SK-N-SH (cell line): ENCODE measurements around the gene ZNHIT3.

Experiments used
- CHD2 ChIP-seq: fragments of 150-350 bp; IDR thresholded peaks from 2 replicates; pipeline ENCODE4 v1.6.1; 2018; ENCODE audit warnings: low read length; ENCODE audit not compliant: partially characterized antibody
- EP300 ChIP-seq, 2 experiments: IDR thresholded peaks; 2 replicates each; pipeline versions ENCODE4 v1.4.0 to v1.6.1; 2012; ENCODE audit warnings: borderline replicate concordance in 1 of 2, low read depth in 1 of 2, low read length in 1 of 2
- MXI1 ChIP-seq: IDR thresholded peaks from 2 replicates; pipeline ENCODE4 v1.6.1; 2012; ENCODE audit warnings: mild to moderate bottlenecking, low read depth, low read length, improper control_type of control experiment
- POLR2AphosphoS5 ChIP-seq: IDR thresholded peaks from 2 replicates; pipeline ENCODE4 v1.6.1; 2012; ENCODE audit warnings: low read depth, low read length
- RXRA ChIP-seq: IDR thresholded peaks from 2 replicates; pipeline ENCODE4 v1.4.0; 2012; ENCODE audit warnings: low read depth, mild to moderate bottlenecking, borderline replicate concordance
- SIN3A ChIP-seq: IDR thresholded peaks from 2 replicates; pipeline ENCODE4 v1.6.1; 2012; ENCODE audit warnings: low read depth, mild to moderate bottlenecking, low read length, moderate library complexity, borderline replicate concordance
- SMC3 ChIP-seq: IDR thresholded peaks from 2 replicates; pipeline ENCODE4 v1.6.1; 2012; ENCODE audit warnings: low read depth, low read length, improper control_type of control experiment
- TCF12 ChIP-seq: IDR thresholded peaks from 2 replicates; pipeline ENCODE4 v1.4.0; 2012
- TEAD4 ChIP-seq: IDR thresholded peaks from 2 replicates; pipeline ENCODE4 v1.4.0; 2012; ENCODE audit warnings: mild to moderate bottlenecking, borderline replicate concordance; ENCODE audit not compliant: insufficient read depth
- TF ChIP-seq, protein P1 (sequence below): IDR thresholded peaks from 2 replicates; pipeline ENCODE4 v1.4.0; 2012; ENCODE audit warnings: low read depth, borderline replicate concordance
- TF ChIP-seq, protein P2 (sequence below): fragments of 200-600 bp; sonication (generic); IDR thresholded peaks from 2 replicates; pipeline ENCODE4 v1.6.1; 2017; ENCODE audit warnings: antibody characterized with exemption, mild to moderate bottlenecking, moderate library complexity
- TF ChIP-seq, protein P3 (sequence below): fragments of 150-350 bp; IDR thresholded peaks from 2 replicates; pipeline ENCODE4 v1.6.1; 2017; ENCODE audit warnings: antibody characterized with exemption, low read length, low read depth, borderline replicate concordance
- TF ChIP-seq, protein P4 (sequence below): IDR thresholded peaks from 2 replicates; pipeline ENCODE4; 2012
- TF ChIP-seq, protein P5 (sequence below): IDR thresholded peaks from 2 replicates; pipeline ENCODE4 v1.4.0; 2012; ENCODE audit warnings: low read depth, borderline replicate concordance

DNA sequence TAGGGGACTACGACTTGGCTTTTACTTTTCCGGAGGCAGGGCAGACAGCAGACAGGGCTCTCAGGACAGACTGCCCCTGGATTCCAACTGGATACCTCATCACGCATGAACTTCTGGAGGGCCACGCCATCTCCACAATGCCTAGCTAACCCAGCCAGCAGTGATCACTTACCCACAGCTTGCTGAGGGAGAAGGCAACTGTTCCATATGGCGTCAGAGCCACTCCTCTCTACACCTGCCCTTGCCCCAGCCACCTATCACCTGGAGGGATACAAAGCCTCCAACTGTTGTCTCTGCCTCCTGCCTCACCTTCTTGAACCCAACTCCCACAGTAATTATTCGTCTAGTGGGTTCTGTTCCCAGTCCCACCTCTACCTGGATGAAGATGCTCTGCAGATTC, 39.4 kb downstream of the ZNHIT3 start:
- TF ChIP-seq, protein P1, sequence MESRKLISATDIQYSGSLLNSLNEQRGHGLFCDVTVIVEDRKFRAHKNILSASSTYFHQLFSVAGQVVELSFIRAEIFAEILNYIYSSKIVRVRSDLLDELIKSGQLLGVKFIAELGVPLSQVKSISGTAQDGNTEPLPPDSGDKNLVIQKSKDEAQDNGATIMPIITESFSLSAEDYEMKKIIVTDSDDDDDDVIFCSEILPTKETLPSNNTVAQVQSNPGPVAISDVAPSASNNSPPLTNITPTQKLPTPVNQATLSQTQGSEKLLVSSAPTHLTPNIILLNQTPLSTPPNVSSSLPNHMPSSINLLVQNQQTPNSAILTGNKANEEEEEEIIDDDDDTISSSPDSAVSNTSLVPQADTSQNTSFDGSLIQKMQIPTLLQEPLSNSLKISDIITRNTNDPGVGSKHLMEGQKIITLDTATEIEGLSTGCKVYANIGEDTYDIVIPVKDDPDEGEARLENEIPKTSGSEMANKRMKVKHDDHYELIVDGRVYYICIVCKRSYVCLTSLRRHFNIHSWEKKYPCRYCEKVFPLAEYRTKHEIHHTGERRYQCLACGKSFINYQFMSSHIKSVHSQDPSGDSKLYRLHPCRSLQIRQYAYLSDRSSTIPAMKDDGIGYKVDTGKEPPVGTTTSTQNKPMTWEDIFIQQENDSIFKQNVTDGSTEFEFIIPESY = no peak
- TF ChIP-seq, protein P2, sequence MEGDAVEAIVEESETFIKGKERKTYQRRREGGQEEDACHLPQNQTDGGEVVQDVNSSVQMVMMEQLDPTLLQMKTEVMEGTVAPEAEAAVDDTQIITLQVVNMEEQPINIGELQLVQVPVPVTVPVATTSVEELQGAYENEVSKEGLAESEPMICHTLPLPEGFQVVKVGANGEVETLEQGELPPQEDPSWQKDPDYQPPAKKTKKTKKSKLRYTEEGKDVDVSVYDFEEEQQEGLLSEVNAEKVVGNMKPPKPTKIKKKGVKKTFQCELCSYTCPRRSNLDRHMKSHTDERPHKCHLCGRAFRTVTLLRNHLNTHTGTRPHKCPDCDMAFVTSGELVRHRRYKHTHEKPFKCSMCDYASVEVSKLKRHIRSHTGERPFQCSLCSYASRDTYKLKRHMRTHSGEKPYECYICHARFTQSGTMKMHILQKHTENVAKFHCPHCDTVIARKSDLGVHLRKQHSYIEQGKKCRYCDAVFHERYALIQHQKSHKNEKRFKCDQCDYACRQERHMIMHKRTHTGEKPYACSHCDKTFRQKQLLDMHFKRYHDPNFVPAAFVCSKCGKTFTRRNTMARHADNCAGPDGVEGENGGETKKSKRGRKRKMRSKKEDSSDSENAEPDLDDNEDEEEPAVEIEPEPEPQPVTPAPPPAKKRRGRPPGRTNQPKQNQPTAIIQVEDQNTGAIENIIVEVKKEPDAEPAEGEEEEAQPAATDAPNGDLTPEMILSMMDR = no peak
- TF ChIP-seq, protein P3, sequence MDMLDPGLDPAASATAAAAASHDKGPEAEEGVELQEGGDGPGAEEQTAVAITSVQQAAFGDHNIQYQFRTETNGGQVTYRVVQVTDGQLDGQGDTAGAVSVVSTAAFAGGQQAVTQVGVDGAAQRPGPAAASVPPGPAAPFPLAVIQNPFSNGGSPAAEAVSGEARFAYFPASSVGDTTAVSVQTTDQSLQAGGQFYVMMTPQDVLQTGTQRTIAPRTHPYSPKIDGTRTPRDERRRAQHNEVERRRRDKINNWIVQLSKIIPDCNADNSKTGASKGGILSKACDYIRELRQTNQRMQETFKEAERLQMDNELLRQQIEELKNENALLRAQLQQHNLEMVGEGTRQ = no peak
- no peak for TF ChIP-seq RXRA
- no peak for TF ChIP-seq SMC3
- TF ChIP-seq, protein P4, sequence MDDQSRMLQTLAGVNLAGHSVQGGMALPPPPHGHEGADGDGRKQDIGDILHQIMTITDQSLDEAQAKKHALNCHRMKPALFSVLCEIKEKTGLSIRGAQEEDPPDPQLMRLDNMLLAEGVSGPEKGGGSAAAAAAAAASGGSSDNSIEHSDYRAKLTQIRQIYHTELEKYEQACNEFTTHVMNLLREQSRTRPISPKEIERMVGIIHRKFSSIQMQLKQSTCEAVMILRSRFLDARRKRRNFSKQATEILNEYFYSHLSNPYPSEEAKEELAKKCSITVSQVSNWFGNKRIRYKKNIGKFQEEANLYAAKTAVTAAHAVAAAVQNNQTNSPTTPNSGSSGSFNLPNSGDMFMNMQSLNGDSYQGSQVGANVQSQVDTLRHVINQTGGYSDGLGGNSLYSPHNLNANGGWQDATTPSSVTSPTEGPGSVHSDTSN = no peak
- TF ChIP-seq TEAD4 = no peak
- no peak for TF ChIP-seq TCF12
- TF ChIP-seq CHD2 = no peak
- no peak for TF ChIP-seq MXI1
- TF ChIP-seq, protein P5, sequence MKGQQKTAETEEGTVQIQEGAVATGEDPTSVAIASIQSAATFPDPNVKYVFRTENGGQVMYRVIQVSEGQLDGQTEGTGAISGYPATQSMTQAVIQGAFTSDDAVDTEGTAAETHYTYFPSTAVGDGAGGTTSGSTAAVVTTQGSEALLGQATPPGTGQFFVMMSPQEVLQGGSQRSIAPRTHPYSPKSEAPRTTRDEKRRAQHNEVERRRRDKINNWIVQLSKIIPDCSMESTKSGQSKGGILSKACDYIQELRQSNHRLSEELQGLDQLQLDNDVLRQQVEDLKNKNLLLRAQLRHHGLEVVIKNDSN = no peak
- no peak for TF ChIP-seq POLR2AphosphoS5
- no peak for TF ChIP-seq EP300 (IDR thresholded peaks at IDR 0.05; ENCODE audit: borderline replicate concordance in 1 of 2, low read depth in 1 of 2, low read length in 1 of 2)
- no peak for TF ChIP-seq SIN3A
